ENCODE data around the gene GAS1. TPM values are rescaled to one million over a fixed set of nuclear protein-coding genes. Genes with fewer than 3 reads are reported as not detected.
A peak's percentile ranks its signal among the peaks of the same experiment; 100 is the strongest.

The GAS1 gene
- total and polyA plus RNA-seq, 10 donors = 2.0 to 13.2 (median 5.4) TPM

DNA sequence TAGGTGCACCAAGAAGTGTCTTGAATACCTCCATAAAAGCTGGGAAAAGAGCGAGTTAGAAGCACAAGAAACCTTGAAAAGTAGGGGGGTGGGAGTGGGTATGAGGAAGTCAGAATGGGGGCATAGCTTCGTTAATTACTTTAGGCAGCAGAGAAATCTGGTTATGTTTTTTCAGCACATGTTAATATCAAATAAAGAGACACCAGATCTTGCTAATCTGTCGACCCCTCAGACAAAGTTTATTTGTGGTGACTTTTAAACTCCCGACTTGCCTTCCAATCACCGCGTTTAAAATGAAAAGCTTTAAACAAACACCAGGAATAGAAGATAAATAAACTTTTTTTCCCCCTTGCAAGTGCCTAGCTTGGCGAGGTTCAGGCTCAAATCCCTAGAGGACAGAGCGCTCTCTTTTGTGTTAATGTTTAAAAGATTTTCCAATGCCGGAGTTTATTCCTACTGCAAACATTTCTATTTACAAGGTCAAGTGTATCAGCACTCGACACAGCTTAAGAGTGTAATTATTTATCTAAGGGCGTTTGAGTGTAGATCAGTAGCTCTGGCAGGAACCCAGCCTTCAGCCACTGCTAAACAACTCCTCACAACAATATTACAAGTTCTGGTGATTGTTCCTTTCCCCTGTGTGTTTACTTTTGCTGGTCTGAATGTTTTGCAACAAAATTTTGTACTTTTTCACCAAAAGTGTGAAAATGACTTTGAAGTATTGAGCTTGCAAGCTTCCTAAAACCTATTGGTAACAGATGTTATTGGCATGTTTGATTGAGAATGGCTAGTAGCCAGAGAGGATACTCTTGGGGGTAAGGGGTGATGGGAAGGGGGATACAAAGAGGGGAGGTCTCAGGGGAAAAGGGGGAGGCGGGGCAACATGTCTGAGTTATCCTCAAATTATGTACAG is 3.8 kb downstream of the GAS1 start:
- Histone ChIP-seq H3K27ac (no peak overlapping the region), H3K9me3 (no peaks in the 10 kb centered on the region), H3K27me3 (replicated peaks in 1 of 7) (peaks cover 0 to 89% (median 39%) of the 10 kb centered on the region in 7 donors), H3K4me1 (peaks cover 3 to 29% (median 22%) of the 10 kb centered on the region in 6 donors), H3K36me3 (no peaks in the 10 kb centered on the region), H3K4me3 (peak overlapping the region in 1 of 8 donors; percentile 99)
- DNase-seq = no peak
- WGBS, 5 donors = 33 to 38% (median 35%) methylated on average over 12 of the region's 12 CpGs
- intact Hi-C loops (cut with DNase I; ENCODE audit: low total_unique reads) = no loop called here
- TF ChIP-seq, protein P1, sequence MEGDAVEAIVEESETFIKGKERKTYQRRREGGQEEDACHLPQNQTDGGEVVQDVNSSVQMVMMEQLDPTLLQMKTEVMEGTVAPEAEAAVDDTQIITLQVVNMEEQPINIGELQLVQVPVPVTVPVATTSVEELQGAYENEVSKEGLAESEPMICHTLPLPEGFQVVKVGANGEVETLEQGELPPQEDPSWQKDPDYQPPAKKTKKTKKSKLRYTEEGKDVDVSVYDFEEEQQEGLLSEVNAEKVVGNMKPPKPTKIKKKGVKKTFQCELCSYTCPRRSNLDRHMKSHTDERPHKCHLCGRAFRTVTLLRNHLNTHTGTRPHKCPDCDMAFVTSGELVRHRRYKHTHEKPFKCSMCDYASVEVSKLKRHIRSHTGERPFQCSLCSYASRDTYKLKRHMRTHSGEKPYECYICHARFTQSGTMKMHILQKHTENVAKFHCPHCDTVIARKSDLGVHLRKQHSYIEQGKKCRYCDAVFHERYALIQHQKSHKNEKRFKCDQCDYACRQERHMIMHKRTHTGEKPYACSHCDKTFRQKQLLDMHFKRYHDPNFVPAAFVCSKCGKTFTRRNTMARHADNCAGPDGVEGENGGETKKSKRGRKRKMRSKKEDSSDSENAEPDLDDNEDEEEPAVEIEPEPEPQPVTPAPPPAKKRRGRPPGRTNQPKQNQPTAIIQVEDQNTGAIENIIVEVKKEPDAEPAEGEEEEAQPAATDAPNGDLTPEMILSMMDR (IDR thresholded peaks at IDR 0.05 in 8 of 11, conservative IDR thresholded peaks at IDR 0.05 in 3 of 11) = no peak
- TF ChIP-seq POLR2AphosphoS5 (IDR thresholded peaks at IDR 0.05) (no peak), POLR2A (IDR thresholded peaks at IDR 0.05) (no peak)

DNA sequence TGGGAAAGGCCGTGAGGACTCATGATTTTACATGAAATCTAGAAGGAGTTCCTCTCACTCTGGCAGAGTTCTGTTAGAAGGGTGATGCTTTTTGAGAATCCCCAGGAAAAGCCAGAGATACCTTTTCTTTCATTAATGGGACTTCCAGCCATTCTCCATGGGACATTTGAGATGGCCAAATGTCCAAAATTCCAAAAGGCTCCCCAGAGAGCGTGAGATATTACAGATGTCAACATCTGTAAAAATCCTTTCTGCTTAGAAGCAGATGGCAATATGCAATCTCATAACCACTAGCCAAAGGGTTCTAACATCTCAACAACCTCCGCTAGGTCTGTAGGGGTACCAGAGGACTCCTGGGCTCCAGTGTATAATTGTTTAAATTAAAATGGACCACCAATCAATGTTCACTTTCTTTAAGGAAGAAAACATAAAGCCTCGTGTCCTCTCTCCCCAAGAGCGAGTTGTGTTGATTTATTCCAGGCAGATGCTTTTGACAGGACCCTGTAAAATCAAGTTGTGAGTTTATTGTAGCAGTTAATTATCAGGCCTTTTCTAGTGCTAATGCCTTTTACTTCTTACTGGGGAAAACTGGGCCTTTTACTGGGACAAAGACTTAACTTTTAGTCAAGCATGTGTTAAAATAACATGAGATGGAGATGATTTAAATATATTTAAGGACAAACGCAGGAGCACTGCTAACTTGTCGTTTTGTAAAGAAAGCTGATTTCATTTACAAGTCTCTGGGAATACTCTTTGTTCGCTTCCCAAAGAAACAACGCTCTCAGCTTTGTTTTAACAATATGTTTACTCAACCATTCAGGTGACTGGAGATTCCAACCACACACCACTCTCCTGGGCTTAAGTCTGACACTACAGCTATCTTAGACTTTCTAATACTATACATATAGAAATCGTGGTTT is 4.8 kb downstream of the GAS1 start:
- no peak overlapping the region for H3K27ac ChIP-seq
- intact Hi-C loops (cut with DNase I; ENCODE audit: low total_unique reads) = no loop called here
- H3K36me3 ChIP-seq = no peaks in the 10 kb centered on the region
- peaks cover 3 to 21% (median 14%) of the 10 kb centered on the region in 6 donors for H3K4me1 ChIP-seq
- WGBS, 5 donors = 65 to 72% (median 70%) methylated on average over 10 of the region's 10 CpGs
- H3K4me3 ChIP-seq = no peak overlapping the region
- no peak for DNase-seq
- TF ChIP-seq, protein P1 (IDR thresholded peaks at IDR 0.05 in 8 of 11, conservative IDR thresholded peaks at IDR 0.05 in 3 of 11) = no peak
- no peak for TF ChIP-seq POLR2A (IDR thresholded peaks at IDR 0.05)
- no peak for TF ChIP-seq POLR2AphosphoS5 (IDR thresholded peaks at IDR 0.05)
- peaks cover 0 to 89% (median 39%) of the 10 kb centered on the region in 7 donors for H3K27me3 ChIP-seq (replicated peaks in 1 of 7)
- H3K9me3 ChIP-seq = no peaks in the 10 kb centered on the region

DNA sequence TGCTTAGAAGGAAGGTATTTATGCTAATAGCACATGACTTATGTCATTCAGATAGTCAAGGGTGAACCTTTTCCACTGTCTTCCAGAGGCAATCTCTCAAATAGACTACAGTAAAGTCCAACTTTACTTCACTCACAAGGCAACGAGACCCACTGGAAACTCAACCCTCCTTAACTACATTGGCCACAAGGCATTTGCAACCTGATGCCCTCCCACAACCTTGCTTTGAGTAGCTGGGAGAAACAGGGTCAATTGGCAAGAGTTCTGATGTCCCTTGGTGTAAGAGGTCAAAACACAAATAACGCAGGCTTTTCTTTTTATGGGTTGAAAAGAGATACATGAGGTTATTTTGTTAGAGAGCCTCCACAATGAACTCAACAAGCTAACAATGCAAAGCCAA is 6.1 kb downstream of the GAS1 start:
- Histone ChIP-seq H3K36me3 (no peaks in the 10 kb centered on the region), H3K27ac (no peak overlapping the region), H3K4me3 (no peak overlapping the region), H3K27me3 (replicated peaks in 1 of 7) (peaks cover 0 to 76% (median 39%) of the 10 kb centered on the region in 7 donors), H3K9me3 (no peaks in the 10 kb centered on the region), H3K4me1 (peaks cover 3 to 17% (median 13%) of the 10 kb centered on the region in 6 donors)
- DNase-seq = no peak
- TF ChIP-seq POLR2A (IDR thresholded peaks at IDR 0.05) (no peak), POLR2AphosphoS5 (IDR thresholded peaks at IDR 0.05) (no peak)
- TF ChIP-seq, protein P1 (IDR thresholded peaks at IDR 0.05 in 8 of 11, conservative IDR thresholded peaks at IDR 0.05 in 3 of 11) = no peak
- whole genome bisulfite sequencing, 5 donors = 71 to 84% (median 80%) methylated on average over 2 of the region's 2 CpGs
- intact Hi-C loops (cut with DNase I; ENCODE audit: low total_unique reads) = no loop called here

Data from spleen (tissue), 11 donors.